GM12878 (cell line): ENCODE data around the gene WNT11. TPM values are rescaled to one million over a fixed set of nuclear protein-coding genes. Genes with fewer than 3 reads are reported as not detected.

Experiments
- ATAC-seq: fragments of 200-7000 bp; cut with Tn5 transposase; 3 replicates; pipeline ENCODE4 v1.9.1; 2020; ENCODE audit warnings: mild to moderate bottlenecking, moderate library complexity
- BruUV-seq: library from RNA; stranded (reverse); fragments of 400-500 nt; replicated peaks from 2 replicates; lab custom pipeline; 2021; lab: Mats Ljungman, UMichigan
- CTCF ChIA-PET: fragments of 300-600 bp; sonication (Branson Sonifier 250); formaldehyde crosslinking; extraction: SDS; loops from one replicate; lab custom pipeline; 2021; ENCODE audit warnings: inconsistent platforms; lab: Yijun Ruan, JAX
- POLR2A ChIA-PET: fragments of 350-600 bp; formaldehyde crosslinking; extraction: SDS; loops from one replicate; lab custom pipeline; 2021; ENCODE audit warnings: inconsistent platforms; lab: Charles Lee
- RAD21 ChIA-PET: fragments of 300-600 bp; sonication (Branson Sonifier 250); formaldehyde crosslinking; loops from one replicate; lab custom pipeline; 2023; ENCODE audit warnings: antibody characterized with exemption; ENCODE audit not compliant: unreplicated experiment; lab: Charles Lee
- SMC1A ChIA-PET: fragments of 300-600 bp; sonication (Branson Sonifier 250); formaldehyde crosslinking; loops from one replicate; lab custom pipeline; 2023; ENCODE audit not compliant: unreplicated experiment, uncharacterized antibody; lab: Charles Lee
- DNase-seq: peaks from one replicate; pipeline ENCODE4 v3.0.0-alpha.2; 2011; ENCODE audit warnings: low read depth, low spot score
- FAIRE-seq: peaks from 3 replicates; lab custom pipeline; 2011; peaks lifted over from hg19 to GRCh38; lab: Jason Lieb, UNC
- H2AFZ ChIP-seq: 2 replicates; pipeline ENCODE4 v1.6.0; 2011; ENCODE audit warnings: low read depth, low read length, control low read depth; ENCODE audit not compliant: control insufficient read depth
- H3K27ac ChIP-seq: 2 replicates; pipeline ENCODE4 v1.5.1; 2011; ENCODE audit warnings: control low read depth; ENCODE audit not compliant: control insufficient read depth, insufficient read depth
- H3K27me3 ChIP-seq, 2 experiments: replicated peaks in 1 of 2; 2 replicates each; pipeline versions ENCODE4 v1.6.0 to v1.6.1; 2011; ENCODE audit warnings: low read length in 1 of 2; ENCODE audit not compliant: control insufficient read depth in 2 of 2, insufficient read depth in 2 of 2
- H3K36me3 ChIP-seq, 2 experiments: 2 replicates each; pipeline ENCODE4 v1.5.1; 2011; ENCODE audit warnings: low read length in 1 of 2; ENCODE audit not compliant: control insufficient read depth in 2 of 2, insufficient read depth in 2 of 2
- H3K4me1 ChIP-seq: 2 replicates; pipeline ENCODE4 v1.6.1; 2011; ENCODE audit warnings: mild to moderate bottlenecking, low read length, moderate library complexity, mixed read lengths; ENCODE audit not compliant: control insufficient read depth, insufficient read depth
- H3K4me2 ChIP-seq: 2 replicates; pipeline ENCODE4 v1.6.0; 2011; ENCODE audit warnings: control low read depth; ENCODE audit not compliant: control insufficient read depth, insufficient read depth
- H3K4me3 ChIP-seq: fragments of 200-600 bp; sonication (generic); 2 replicates; pipeline ENCODE4 v1.5.1; 2016
- H3K79me2 ChIP-seq: 2 replicates; pipeline ENCODE4 v1.6.0; 2011; ENCODE audit warnings: low read length; ENCODE audit not compliant: control insufficient read depth, insufficient read depth
- H3K9ac ChIP-seq: 2 replicates; pipeline ENCODE4 v1.8.0; 2011; ENCODE audit warnings: low read length, control low read depth, mixed read lengths; ENCODE audit not compliant: control insufficient read depth, insufficient read depth
- H3K9me3 ChIP-seq: replicated peaks from 3 replicates; pipeline ENCODE4 v1.5.1; 2011; ENCODE audit warnings: mild to moderate bottlenecking, low read length; ENCODE audit not compliant: control insufficient read depth, insufficient read depth
- H4K20me1 ChIP-seq: 2 replicates; pipeline ENCODE4 v1.6.0; 2011; ENCODE audit not compliant: control insufficient read depth, insufficient read depth
- ATF7 ChIP-seq: fragments of 450-650 bp; IDR thresholded peaks from 2 replicates; pipeline ENCODE4 v1.6.1; 2016; ENCODE audit warnings: low read depth, mild to moderate bottlenecking
- BCL3 ChIP-seq: IDR thresholded peaks from 2 replicates; pipeline ENCODE4 v1.6.1; 2011; ENCODE audit warnings: borderline replicate concordance, low read depth, mild to moderate bottlenecking, moderate library complexity, low read length; ENCODE audit not compliant: insufficient read depth, poor library complexity, severe bottlenecking
- CTCF ChIP-seq, 3 experiments: IDR thresholded peaks in 2 of 3; conservative IDR thresholded peaks in 1 of 3; 2 replicates each; pipeline ENCODE4 v1.5.1; 2011; ENCODE audit warnings: low read depth in 3 of 3, low read length in 3 of 3, mild to moderate bottlenecking in 3 of 3, control low read depth in 2 of 3, moderate library complexity in 2 of 3, inconsistent platforms in 1 of 3, mixed read lengths in 1 of 3; ENCODE audit not compliant: control insufficient read depth in 2 of 3, insufficient read depth in 1 of 3; ENCODE audit errors: extremely low read depth in 1 of 3
- ETV6 ChIP-seq, 2 experiments: fragments of 450-650 bp in 1 of 2; IDR thresholded peaks in 1 of 2; conservative IDR thresholded peaks in 1 of 2; 2 replicates each; pipeline ENCODE4 v1.6.1; 2014; ENCODE audit warnings: antibody characterized with exemption in 1 of 2, borderline replicate concordance in 1 of 2, low read depth in 1 of 2, mild to moderate bottlenecking in 1 of 2, moderate library complexity in 1 of 2
- HCFC1 ChIP-seq: fragments of 150-350 bp; IDR thresholded peaks from 2 replicates; pipeline ENCODE4 v1.6.1; 2014; ENCODE audit warnings: low read length
- IKZF1 ChIP-seq: fragments of 450-650 bp; conservative IDR thresholded peaks from 2 replicates; pipeline ENCODE4 v1.6.1; 2017; ENCODE audit warnings: antibody characterized with exemption, mild to moderate bottlenecking
- KLF5 ChIP-seq: fragments of 450-650 bp; IDR thresholded peaks from 2 replicates; pipeline ENCODE4 v1.6.1; 2014; ENCODE audit warnings: mild to moderate bottlenecking; ENCODE audit not compliant: partially characterized antibody
- NR2C2 ChIP-seq: IDR thresholded peaks from 2 replicates; pipeline ENCODE4 v1.6.1; 2011; ENCODE audit warnings: borderline replicate concordance, low read depth; ENCODE audit not compliant: control insufficient read depth, insufficient read length
- NR2F1 ChIP-seq: fragments of 450-650 bp; conservative IDR thresholded peaks from 2 replicates; pipeline ENCODE4 v1.6.1; 2017; ENCODE audit warnings: mild to moderate bottlenecking
- ZBTB11 ChIP-seq: fragments of 450-650 bp; formaldehyde crosslinking; IDR thresholded peaks from 2 replicates; pipeline ENCODE4 v1.5.0; 2022; ENCODE audit warnings: mild to moderate bottlenecking, missing genetic modification characterization
- ZNF384 ChIP-seq: IDR thresholded peaks from 2 replicates; pipeline ENCODE4 v1.6.1; 2012; ENCODE audit warnings: low read depth, mild to moderate bottlenecking, low read length, improper control_type of control experiment, borderline replicate concordance
- WGBS: methylation state at CpG from one replicate; pipeline ENCODE4 v1.1.6; 2016; ENCODE audit warnings: low lambda C conversion rate; ENCODE audit not compliant: insufficient replicate concordance, insufficient coverage; ENCODE audit errors: missing lambda C conversion rate; 5-methylcytosine and 5-hydroxymethylcytosine counted together
- in situ Hi-C: fragments of 300-500 bp; cut with MboI; formaldehyde crosslinking; loops from 9 replicates; pipeline ENCODE4 v1.14.3; 2018; ENCODE audit warnings: mixed read lengths
- intact Hi-C: fragments of 100-400 bp; cut with micrococcal nuclease; formaldehyde crosslinking; loops from one replicate; pipeline ENCODE4 v1.14.2; 2022; ENCODE audit not compliant: unreplicated experiment
- polyA plus RNA-seq, 11 experiments: library from polyadenylated mRNA; depleted of rRNA in 4 of 11; unstranded in 6 of 11; stranded (reverse) in 5 of 11; fragments of >200 nt; fragmentation: Nextera tagmentation in 4 of 11; fragmentation: Illumina TruSeq in 1 of 11; extraction: Ambion mirVana in 4 of 11; extraction: Trizol in 1 of 11; gene quantifications; 1 replicate in 1 of 11; 2 replicates in 10 of 11; pipeline versions ENCODE4 v1.2.1 to v1.2.3, GENCODE V29; 2011 to 2016; ENCODE audit warnings: inconsistent platforms in 2 of 11, missing spikeins in 2 of 11, low read depth in 1 of 11
- total RNA-seq, 4 experiments: library from RNA; depleted of rRNA in 3 of 4; stranded (reverse); fragments of >200 nt in 3 of 4; fragmentation: Illumina TruSeq in 1 of 4; extraction: Trizol in 1 of 4; gene quantifications; 2 replicates each; pipeline versions ENCODE4 v1.2.1 to v1.2.3, GENCODE V29; 2013 to 2021

Gene WNT11
- total and polyA plus RNA-seq, 10 of the 15 experiments (the other 5 are each of a cell fraction or from before 2014, with no cell fraction given) = 0.05 to 0.19 TPM; not detected in 8

GRCh38 chr11:76159303-76159937 is 46.9 kb downstream of the WNT11 start:
- no peaks in the 10 kb centered on the region for H3K4me1 ChIP-seq
- in situ Hi-C loops (no loop called here), intact Hi-C loops (no loop called here)
- no peaks in the 10 kb centered on the region for H4K20me1 ChIP-seq
- TF ChIP-seq ZBTB11 (CRISPR knock-in tag) (no peak), CTCF (IDR thresholded peaks at IDR 0.05 in 2 of 3, conservative IDR thresholded peaks at IDR 0.05 in 1 of 3; ENCODE audit: control insufficient read depth in 2 of 3, extremely low read depth in 1 of 3, insufficient read depth in 1 of 3, low read depth in 3 of 3, low read length in 3 of 3) (no peak), KLF5 (no peak), BCL3 (no peak), ETV6 (conservative IDR thresholded peaks at IDR 0.05 in 1 of 2, IDR thresholded peaks at IDR 0.05 in 1 of 2; ENCODE audit: borderline replicate concordance in 1 of 2, low read depth in 1 of 2) (no peak), NR2C2 (no peak), NR2F1 (no peak), HCFC1 (no peak), IKZF1 (no peak), ATF7 (no peak), ZNF384 (no peak)
- POLR2A ChIA-PET = no interaction called here
- H3K9me3 ChIP-seq = no peaks in the 10 kb centered on the region
- H3K36me3 ChIP-seq = no peaks in the 10 kb centered on the region
- DNase-seq (no peak), FAIRE-seq (no peak), ATAC-seq (no peak)
- no peaks in the 10 kb centered on the region; a peak in 1 of 4 replicates for H3K27me3 ChIP-seq
- BruUV-seq = no TSS peak
- H3K79me2 ChIP-seq = no peaks in the 10 kb centered on the region
- no peak overlapping the region for H3K9ac ChIP-seq
- CTCF ChIA-PET = no interaction called here
- 46% methylated on average over 14 of the region's 14 CpGs for WGBS
- no peak overlapping the region for H3K4me3 ChIP-seq
- H3K27ac ChIP-seq = no peak overlapping the region
- SMC1A ChIA-PET = no interaction called here
- RAD21 ChIA-PET = no interaction called here
- no peak overlapping the region for H2AFZ ChIP-seq
- H3K4me2 ChIP-seq = no peak overlapping the region
